RWPE1 (cell line): ENCODE results near the gene SIM2.

Source experiments
- CTCF ChIA-PET: fragments of 350-600 bp; sonication (Branson Sonifier 250); formaldehyde crosslinking; extraction: SDS; loops from one replicate; lab custom pipeline; 2021; lab: Yijun Ruan, JAX
- POLR2A ChIA-PET: fragments of 400-600 bp; formaldehyde crosslinking; extraction: SDS; loops from one replicate; lab custom pipeline; 2020; ENCODE audit warnings: antibody characterized with exemption; ENCODE audit not compliant: low non-redundant PET; lab: Yijun Ruan, JAX
- DNase-seq: peaks from one replicate; pipeline ENCODE4 v3.0.0; 2012; ENCODE audit warnings: low spot score
- H3K27ac ChIP-seq: fragments of 450-650 bp; 2 replicates; pipeline ENCODE4 v1.5.1; 2017
- TF ChIP-seq, protein P1 (sequence below): fragments of 450-650 bp; conservative IDR thresholded peaks from 2 replicates; pipeline ENCODE4 v1.5.1; 2017; ENCODE audit warnings: low read depth, mild to moderate bottlenecking

SIM2 gene

DNA sequence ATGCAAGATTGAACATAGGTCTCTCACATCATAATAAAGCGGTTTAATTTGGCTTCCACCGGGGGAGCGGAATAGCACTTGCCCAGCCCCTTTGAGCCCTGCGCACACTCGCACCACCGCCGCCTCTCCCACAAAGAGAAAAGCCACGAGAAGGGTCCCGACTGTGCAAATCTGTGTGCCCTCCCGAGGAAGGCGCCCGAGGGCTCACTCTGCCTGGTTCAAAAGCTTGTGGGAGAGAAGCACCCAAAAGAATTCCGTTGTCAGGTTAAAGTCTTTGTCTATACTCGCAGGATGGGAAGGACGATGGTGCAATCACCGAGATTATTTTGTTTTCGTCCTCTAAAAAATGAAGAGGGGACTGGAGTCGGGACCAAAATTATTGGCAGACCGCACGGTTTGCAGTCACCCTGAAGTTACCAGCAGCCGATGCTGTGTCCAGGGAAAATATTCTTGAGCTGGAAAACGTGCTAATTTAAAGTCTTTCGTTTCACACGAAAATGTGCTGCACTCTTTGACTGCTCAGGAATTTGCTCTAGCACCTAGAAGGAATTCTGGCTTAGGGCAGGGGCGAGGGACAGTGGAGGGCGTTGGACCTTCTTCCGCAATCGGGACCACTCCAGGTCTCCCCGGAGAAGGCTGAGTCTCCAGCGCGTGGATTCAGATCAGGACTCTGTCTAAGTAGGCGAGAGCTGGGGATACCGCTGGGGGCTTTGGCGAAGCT lies 6.6 kb upstream of the SIM2 start:
- DNase-seq = no peak
- POLR2A ChIA-PET = no interaction called here
- peak overlapping the region; percentile 87 for H3K27ac ChIP-seq

DNA sequence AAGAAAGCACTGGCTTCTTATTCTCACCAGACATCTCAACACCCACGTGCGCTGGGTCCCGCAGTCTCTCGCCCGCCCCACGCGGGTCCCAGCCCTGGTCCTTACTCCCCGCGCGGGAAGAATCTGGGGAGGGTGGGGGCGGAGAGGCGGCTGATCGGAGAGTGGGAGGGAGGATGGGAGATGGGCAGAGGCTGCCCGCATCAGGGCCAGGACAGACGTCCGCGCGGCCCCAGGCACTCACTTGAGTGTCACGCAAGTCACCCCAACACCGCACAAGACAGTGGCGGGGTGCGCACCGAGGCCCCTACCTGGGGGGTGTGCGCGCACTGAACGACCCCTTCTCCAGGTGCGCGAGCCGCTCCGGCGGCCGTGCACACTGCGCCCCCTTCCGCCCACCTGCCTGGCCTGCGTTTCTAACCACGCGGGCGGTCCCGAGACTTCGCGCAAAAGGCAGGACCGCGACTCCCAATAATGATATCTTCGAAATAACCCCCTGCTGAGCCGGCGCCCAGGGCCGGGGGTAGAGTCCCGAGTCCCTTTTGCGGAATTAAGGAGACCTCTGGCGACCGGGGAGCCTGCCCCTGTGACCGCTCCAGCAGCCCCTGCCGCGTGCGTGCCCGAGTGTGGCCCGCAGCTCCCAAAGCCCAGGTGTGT lies 6.0 kb upstream of the SIM2 start:
- POLR2A ChIA-PET = no interaction called here
- DNase-seq = no peak
- CTCF ChIA-PET = interaction anchor here (0.7 to 1.8 kb wide), 4 partner anchors 12 to 640 kb away, joined by 4 to 6 read pairs (median 4); no protein-coding TSS in a partner anchor
- peak overlapping the region; percentile 87 for H3K27ac ChIP-seq
- TF ChIP-seq, protein P1, sequence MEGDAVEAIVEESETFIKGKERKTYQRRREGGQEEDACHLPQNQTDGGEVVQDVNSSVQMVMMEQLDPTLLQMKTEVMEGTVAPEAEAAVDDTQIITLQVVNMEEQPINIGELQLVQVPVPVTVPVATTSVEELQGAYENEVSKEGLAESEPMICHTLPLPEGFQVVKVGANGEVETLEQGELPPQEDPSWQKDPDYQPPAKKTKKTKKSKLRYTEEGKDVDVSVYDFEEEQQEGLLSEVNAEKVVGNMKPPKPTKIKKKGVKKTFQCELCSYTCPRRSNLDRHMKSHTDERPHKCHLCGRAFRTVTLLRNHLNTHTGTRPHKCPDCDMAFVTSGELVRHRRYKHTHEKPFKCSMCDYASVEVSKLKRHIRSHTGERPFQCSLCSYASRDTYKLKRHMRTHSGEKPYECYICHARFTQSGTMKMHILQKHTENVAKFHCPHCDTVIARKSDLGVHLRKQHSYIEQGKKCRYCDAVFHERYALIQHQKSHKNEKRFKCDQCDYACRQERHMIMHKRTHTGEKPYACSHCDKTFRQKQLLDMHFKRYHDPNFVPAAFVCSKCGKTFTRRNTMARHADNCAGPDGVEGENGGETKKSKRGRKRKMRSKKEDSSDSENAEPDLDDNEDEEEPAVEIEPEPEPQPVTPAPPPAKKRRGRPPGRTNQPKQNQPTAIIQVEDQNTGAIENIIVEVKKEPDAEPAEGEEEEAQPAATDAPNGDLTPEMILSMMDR = peak; percentile 55

More for the DNA sequence above, 6.6 kb upstream of the SIM2 start:
- CTCF ChIA-PET = interaction anchor here (0.7 to 1.8 kb wide), 5 partner anchors 13 to 641 kb away, joined by 3 to 6 read pairs (median 4); no protein-coding TSS in a partner anchor
- TF ChIP-seq, protein P1 = no peak

DNA sequence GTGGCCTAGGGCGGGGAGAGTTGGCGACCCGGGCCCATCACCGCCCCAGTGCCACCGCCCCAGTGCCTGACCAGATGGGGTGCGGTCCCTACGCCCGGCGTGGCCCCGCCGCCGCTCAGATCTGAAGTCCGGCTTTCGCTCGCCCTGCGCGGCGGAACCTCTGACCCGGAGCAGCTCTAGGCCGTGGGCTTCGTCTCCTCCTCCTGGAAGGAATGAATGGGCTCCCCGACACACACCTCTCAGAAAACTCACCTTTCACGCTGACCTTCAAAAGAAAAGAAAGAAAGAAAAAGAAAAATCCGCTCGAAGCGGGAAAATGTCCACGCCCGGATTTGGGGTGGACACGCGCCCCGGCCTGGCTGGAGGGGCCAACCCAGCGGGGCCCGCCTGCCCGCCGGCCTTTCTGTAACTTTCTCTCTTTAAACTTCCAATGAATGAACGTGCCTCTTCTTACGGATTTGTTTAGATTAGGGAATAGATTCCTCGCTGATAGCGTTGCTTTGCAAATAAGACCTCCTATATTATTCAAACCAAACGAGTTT lies 5.4 kb upstream of the SIM2 start:
- no peak for DNase-seq
- H3K27ac ChIP-seq = peak overlapping the region; percentile 87
- TF ChIP-seq, protein P1 = no peak
- POLR2A ChIA-PET = no interaction called here
- CTCF ChIA-PET = interaction anchor here (1.8 kb wide), 1 partner anchor 31 kb away, joined by 4 read pairs; no protein-coding TSS in a partner anchor

DNA sequence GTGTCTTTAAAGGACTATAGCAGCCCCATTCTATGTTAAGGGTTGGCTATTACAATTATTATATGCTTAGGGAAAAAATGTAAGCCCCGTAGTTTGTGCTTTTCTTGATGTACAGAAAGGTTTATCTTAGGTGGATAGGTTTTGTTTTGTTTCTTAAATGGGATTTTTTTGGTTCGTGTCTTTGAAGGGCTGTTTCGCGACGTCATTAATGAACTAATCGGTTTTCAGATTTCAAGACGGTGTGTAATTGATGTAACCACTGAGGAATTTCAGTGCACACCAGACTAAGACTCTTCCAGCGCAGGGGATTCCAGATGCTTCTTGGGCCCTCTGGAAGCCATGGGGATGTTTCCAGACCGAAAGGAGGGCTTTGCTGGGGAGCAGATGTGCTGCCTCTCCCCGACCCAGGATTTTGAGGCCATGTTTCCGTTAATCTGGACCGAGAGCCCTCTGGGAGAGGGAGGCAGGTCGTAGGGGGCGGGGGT lies 4.8 kb upstream of the SIM2 start:
- POLR2A ChIA-PET = no interaction called here
- no peak for DNase-seq
- CTCF ChIA-PET = interaction anchor here (1.8 kb wide), 1 partner anchor 31 kb away, joined by 4 read pairs; no protein-coding TSS in a partner anchor
- peak overlapping the region; percentile 87 for H3K27ac ChIP-seq
- TF ChIP-seq, protein P1 = no peak

DNA sequence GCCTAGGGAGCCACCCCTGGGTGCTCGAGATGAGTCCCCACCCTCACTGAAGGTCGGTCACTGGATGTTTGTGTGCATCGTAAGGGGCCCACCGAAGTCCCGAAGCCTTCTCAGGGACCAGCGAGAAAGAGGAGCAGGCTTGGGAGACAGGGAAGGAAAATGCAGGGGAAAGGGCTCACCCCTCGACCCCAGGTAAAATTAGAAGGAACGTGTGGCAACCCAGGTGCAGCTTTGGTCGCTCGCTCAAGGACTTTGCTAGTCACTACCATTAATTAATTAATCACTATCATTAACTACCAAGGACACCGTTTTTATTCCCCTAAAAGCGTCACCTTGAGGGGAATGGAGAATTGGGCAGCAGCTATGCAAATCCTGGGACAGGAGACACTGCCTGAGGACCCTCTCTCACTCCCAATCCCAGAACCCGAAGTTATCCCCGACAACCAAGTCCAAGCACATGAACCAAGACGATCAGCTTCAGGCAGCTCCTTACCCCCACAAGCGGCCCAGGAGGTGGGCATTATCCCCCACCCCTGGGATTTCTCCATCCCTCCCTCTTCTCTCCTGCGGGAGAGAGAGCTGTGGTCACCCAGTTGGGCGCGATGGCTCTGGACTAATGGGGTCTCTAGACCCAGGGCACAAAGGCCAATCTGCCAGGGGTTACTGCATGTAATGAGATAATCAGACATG lies 4.2 kb upstream of the SIM2 start:
- peak overlapping the region; percentile 87 for H3K27ac ChIP-seq
- TF ChIP-seq, protein P1 = no peak
- ChIA-PET CTCF (interaction anchor here (0.6 kb wide), 1 partner anchor 323 kb away, joined by 3 read pairs; no protein-coding TSS in a partner anchor), POLR2A (no interaction called here)
- no peak for DNase-seq

DNA sequence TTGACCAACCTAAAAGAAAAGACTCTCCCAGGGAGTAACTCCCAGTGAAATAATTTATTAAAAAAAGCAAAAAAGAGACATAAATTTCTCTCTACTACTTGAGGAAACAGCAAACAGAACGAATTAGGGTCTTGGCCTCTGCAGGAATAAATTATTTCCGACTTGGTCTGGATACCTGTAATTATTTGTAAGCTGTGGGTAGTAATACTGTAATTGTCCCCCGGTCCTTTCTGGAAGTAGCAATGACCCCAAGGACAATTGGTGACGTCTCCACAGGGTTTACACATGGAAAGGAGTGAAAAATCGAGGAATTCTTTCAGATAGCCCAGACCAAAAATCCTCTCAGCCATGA lies 3.7 kb upstream of the SIM2 start:
- CTCF ChIA-PET = interaction anchor here (0.6 kb wide), 1 partner anchor 322 kb away, joined by 3 read pairs; no protein-coding TSS in a partner anchor
- TF ChIP-seq, protein P1 = no peak

More for the DNA sequence above, 3.7 kb upstream of the SIM2 start:
- POLR2A ChIA-PET = no interaction called here
- no peak for DNase-seq
- peak overlapping the region; percentile 94 for H3K27ac ChIP-seq
